Mesendoderm (in vitro differentiated cells): Measurements from ENCODE around the gene MALL.

Experiments used
- DNase-seq: peaks from one replicate; pipeline ENCODE4 v3.0.0; 2013
- H2AK5ac ChIP-seq: 2 replicates; pipeline ENCODE4 v1.6.1; 2013; ENCODE audit warnings: low read length, inconsistent platforms
- H2BK120ac ChIP-seq: 2 replicates; pipeline ENCODE4 v1.6.1; 2013; ENCODE audit warnings: low read depth, mild to moderate bottlenecking, low read length, moderate library complexity, mixed read lengths
- H2BK15ac ChIP-seq: replicated peaks from 2 replicates; pipeline ENCODE4 v1.6.1; 2013; ENCODE audit warnings: low read depth, mild to moderate bottlenecking, moderate library complexity
- H2BK5ac ChIP-seq: 2 replicates; pipeline ENCODE4 v1.6.1; 2013; ENCODE audit warnings: low read length, inconsistent platforms
- H3K18ac ChIP-seq: 2 replicates; pipeline ENCODE4 v1.6.1; 2013; ENCODE audit warnings: mild to moderate bottlenecking, low read length, mixed read lengths
- H3K23ac ChIP-seq: one replicate; pipeline ENCODE4 v1.6.1; 2013; ENCODE audit warnings: low read length
- H3K27ac ChIP-seq: 2 replicates; pipeline ENCODE4 v1.5.1; 2013; ENCODE audit warnings: low read depth, mild to moderate bottlenecking, inconsistent platforms, low read length, moderate library complexity
- H3K27me3 ChIP-seq: 2 replicates; pipeline ENCODE4 v1.6.1; 2013; ENCODE audit warnings: low read length, control low read depth, mild to moderate bottlenecking, inconsistent platforms; ENCODE audit not compliant: insufficient read depth, poor library complexity
- H3K36me3 ChIP-seq: 2 replicates; pipeline ENCODE4 v1.6.1; 2013; ENCODE audit warnings: low read length, inconsistent platforms; ENCODE audit not compliant: control insufficient read depth, insufficient read depth
- H3K4ac ChIP-seq: one replicate; pipeline ENCODE4 v1.6.1; 2013; ENCODE audit warnings: low read depth, mild to moderate bottlenecking, low read length, moderate library complexity
- H3K4me1 ChIP-seq: 2 replicates; pipeline ENCODE4 v1.6.1; 2013; ENCODE audit warnings: low read depth, low read length, inconsistent platforms; ENCODE audit not compliant: control insufficient read depth
- H3K4me2 ChIP-seq: 2 replicates; pipeline ENCODE4 v1.6.1; 2013; ENCODE audit warnings: low read length
- H3K4me3 ChIP-seq: 2 replicates; pipeline ENCODE4 v1.5.1; 2013; ENCODE audit warnings: mild to moderate bottlenecking, low read length
- H3K56ac ChIP-seq: one replicate; pipeline ENCODE4 v1.6.1; 2013; ENCODE audit warnings: low read length
- H3K79me1 ChIP-seq: 2 replicates; pipeline ENCODE4 v1.6.1; 2013; ENCODE audit warnings: low read length, inconsistent platforms
- H3K79me2 ChIP-seq: 2 replicates; pipeline ENCODE4 v1.6.1; 2013; ENCODE audit warnings: mild to moderate bottlenecking, low read length; ENCODE audit not compliant: control insufficient read depth, insufficient read depth
- H3K9ac ChIP-seq: 2 replicates; pipeline ENCODE4 v1.6.1; 2013; ENCODE audit warnings: low read length, inconsistent platforms
- H4K5ac ChIP-seq: one replicate; pipeline ENCODE4 v1.6.1; 2013; ENCODE audit warnings: low read length
- H4K8ac ChIP-seq: one replicate; pipeline ENCODE4 v1.6.1; 2013; ENCODE audit warnings: low read depth, mild to moderate bottlenecking, control low read depth, low read length, moderate library complexity
- WGBS: extraction: QIAGEN DNeasy Blood & Tissue Kit; methylation state at CpG from one replicate; pipeline ENCODE4 v1.1.7; 2013; ENCODE audit warnings: low lambda C conversion rate, missing lambda C conversion rate; ENCODE audit not compliant: insufficient coverage; ENCODE audit errors: extremely low coverage; 5-methylcytosine and 5-hydroxymethylcytosine counted together

MALL gene

GRCh38 chr2:110152943-110153342, 37.3 kb upstream of the MALL start:
- Histone ChIP-seq H2AK5ac (no peak overlapping the region), H3K18ac (no peak overlapping the region), H3K23ac (no peak overlapping the region), H3K4ac (no peak overlapping the region), H3K4me2 (no peak overlapping the region), H4K5ac (no peak overlapping the region), H3K27ac (no peak overlapping the region), H3K79me2 (no peaks in the 10 kb centered on the region), H3K27me3 (no peaks in the 10 kb centered on the region), H3K4me3 (no peak overlapping the region), H2BK5ac (no peak overlapping the region), H3K79me1 (no peaks in the 10 kb centered on the region), H3K56ac (no peak overlapping the region), H3K4me1 (no peaks in the 10 kb centered on the region), H2BK15ac (no peak overlapping the region), H3K36me3 (no peaks in the 10 kb centered on the region), H3K9ac (no peak overlapping the region), H4K8ac (no peak overlapping the region), H2BK120ac (no peak overlapping the region)
- DNase-seq: no peak
- WGBS: no CpG with 5 or more reads among the region's 3 CpGs

GRCh38 chr2:110149330-110150220, 34.0 kb upstream of the MALL start:
- H3K9ac ChIP-seq: no peak overlapping the region
- no peak overlapping the region for H4K5ac ChIP-seq
- no peaks in the 10 kb centered on the region for H3K36me3 ChIP-seq
- H3K27me3 ChIP-seq: no peaks in the 10 kb centered on the region
- H2BK5ac ChIP-seq: no peak overlapping the region
- no CpG with 5 or more reads among the region's 6 CpGs for WGBS
- no peak overlapping the region for H3K4me2 ChIP-seq
- no peaks in the 10 kb centered on the region for H3K79me2 ChIP-seq
- no peak overlapping the region for H2AK5ac ChIP-seq
- H3K4ac ChIP-seq: no peak overlapping the region
- H3K18ac ChIP-seq: no peak overlapping the region
- no peak for DNase-seq
- no peaks in the 10 kb centered on the region for H3K79me1 ChIP-seq
- no peak overlapping the region for H2BK120ac ChIP-seq
- no peak overlapping the region for H3K4me3 ChIP-seq
- no peak overlapping the region for H3K56ac ChIP-seq
- no peaks in the 10 kb centered on the region for H3K4me1 ChIP-seq
- H3K23ac ChIP-seq: no peak overlapping the region
- H3K27ac ChIP-seq: no peak overlapping the region
- H4K8ac ChIP-seq: no peak overlapping the region
- H2BK15ac ChIP-seq: no peak overlapping the region

- H3K27ac ChIP-seq: no peak overlapping the region
- no peak overlapping the region for H2BK15ac ChIP-seq
- no peaks in the 10 kb centered on the region for H3K36me3 ChIP-seq
- H3K56ac ChIP-seq: no peak overlapping the region
- peaks cover 2% of the 10 kb centered on the region for H3K4me1 ChIP-seq
- no CpG with 5 or more reads among the region's 2 CpGs for WGBS
- H4K8ac ChIP-seq: no peak overlapping the region
- no peaks in the 10 kb centered on the region for H3K79me2 ChIP-seq
- H2BK5ac ChIP-seq: no peak overlapping the region
- no peaks in the 10 kb centered on the region for H3K27me3 ChIP-seq
- H3K18ac ChIP-seq: no peak overlapping the region
- no peak overlapping the region for H3K4me3 ChIP-seq
- H2BK120ac ChIP-seq: no peak overlapping the region
- no peak overlapping the region for H4K5ac ChIP-seq
- H2AK5ac ChIP-seq: no peak overlapping the region
- no peaks in the 10 kb centered on the region for H3K79me1 ChIP-seq
- H3K4ac ChIP-seq: no peak overlapping the region
- no peak for DNase-seq
- no peak overlapping the region for H3K4me2 ChIP-seq
- H3K23ac ChIP-seq: no peak overlapping the region
- H3K9ac ChIP-seq: no peak overlapping the region
Observed at GRCh38 chr2:110146945-110147332, 31.3 kb upstream of the MALL start.

- Histone ChIP-seq H3K9ac (no peak overlapping the region), H3K56ac (no peak overlapping the region), H2BK120ac (no peak overlapping the region), H3K4ac (no peak overlapping the region), H3K79me1 (no peaks in the 10 kb centered on the region), H3K4me2 (no peak overlapping the region), H3K4me1 (peaks cover 2% of the 10 kb centered on the region), H2AK5ac (no peak overlapping the region), H4K5ac (no peak overlapping the region), H3K79me2 (no peaks in the 10 kb centered on the region), H3K4me3 (no peak overlapping the region), H3K23ac (no peak overlapping the region), H2BK5ac (no peak overlapping the region), H3K18ac (no peak overlapping the region), H3K27ac (no peak overlapping the region), H3K36me3 (no peaks in the 10 kb centered on the region), H3K27me3 (no peaks in the 10 kb centered on the region), H4K8ac (no peak overlapping the region), H2BK15ac (no peak overlapping the region)
- no peak for DNase-seq
- WGBS: no CpG with 5 or more reads among the region's 2 CpGs
Observed at GRCh38 chr2:110146183-110146944, 30.7 kb upstream of the MALL start.

GRCh38 chr2:110143982-110144381, 28.4 kb upstream of the MALL start:
- Histone ChIP-seq H3K4ac (no peak overlapping the region), H2AK5ac (no peak overlapping the region), H3K4me3 (no peak overlapping the region), H4K5ac (no peak overlapping the region), H3K27me3 (no peaks in the 10 kb centered on the region), H3K27ac (no peak overlapping the region), H4K8ac (no peak overlapping the region), H3K79me2 (no peaks in the 10 kb centered on the region), H2BK15ac (no peak overlapping the region), H3K4me1 (peaks cover 2% of the 10 kb centered on the region), H3K18ac (no peak overlapping the region), H3K79me1 (no peaks in the 10 kb centered on the region), H3K56ac (no peak overlapping the region), H3K4me2 (no peak overlapping the region), H2BK120ac (no peak overlapping the region), H3K9ac (no peak overlapping the region), H3K36me3 (no peaks in the 10 kb centered on the region), H3K23ac (no peak overlapping the region), H2BK5ac (no peak overlapping the region)
- DNase-seq: no peak
